Measurements from ENCODE around the gene MC4R.

Gene MC4R

GRCh38 chr18:60347526-60348045 is 25.0 kb downstream of the MC4R start:
- no peak for ATAC-seq (ENCODE audit: insufficient read depth, low read depth)
- no peak overlapping the region for H3K27ac ChIP-seq (ENCODE audit: low read length)
- no peak overlapping the region for H3K4me2 ChIP-seq (ENCODE audit: insufficient read depth, low read length)
- no peaks in the 10 kb centered on the region for H3K4me1 ChIP-seq (ENCODE audit: insufficient read depth, low read length)
- no peaks in the 10 kb centered on the region for H3K79me2 ChIP-seq (ENCODE audit: insufficient read depth, low read length)
- H3K9ac ChIP-seq (ENCODE audit: low read depth, low read length) = no peak overlapping the region
- H3K9me3 ChIP-seq (ENCODE audit: insufficient read depth, low read length, severe bottlenecking) = no peaks in the 10 kb centered on the region
- no peak overlapping the region for H3K4me3 ChIP-seq (ENCODE audit: low read depth in 1 of 2, low read length in 2 of 2)
- no peak for DNase-seq
- no peaks in the 10 kb centered on the region for H4K20me1 ChIP-seq (ENCODE audit: insufficient read depth, low read length)
- TF ChIP-seq CTCF (IDR thresholded peaks at IDR 0.05; ENCODE audit: borderline replicate concordance, extremely low read depth, low read length, poor library complexity, severe bottlenecking) = no peak
- no peak for TF ChIP-seq EZH2 (IDR thresholded peaks at IDR 0.05; ENCODE audit: borderline replicate concordance, low read depth, low read length, severe bottlenecking)
- H3K27me3 ChIP-seq (ENCODE audit: insufficient read depth, low read length, poor library complexity) = no peaks in the 10 kb centered on the region
- no peaks in the 10 kb centered on the region for H3K36me3 ChIP-seq (ENCODE audit: insufficient read depth, low read length)
- no peak overlapping the region for H2AFZ ChIP-seq (ENCODE audit: low read depth, low read length)

GRCh38 chr18:60339018-60339417 is 33.6 kb downstream of the MC4R start:
- Histone ChIP-seq H3K27me3 (ENCODE audit: insufficient read depth, low read length, poor library complexity) (no peaks in the 10 kb centered on the region), H3K4me3 (ENCODE audit: low read depth in 1 of 2, low read length in 2 of 2) (no peak overlapping the region)
- no peak for TF ChIP-seq CTCF (IDR thresholded peaks at IDR 0.05; ENCODE audit: borderline replicate concordance, extremely low read depth, low read length, poor library complexity, severe bottlenecking)
- no peak for TF ChIP-seq EZH2 (IDR thresholded peaks at IDR 0.05; ENCODE audit: borderline replicate concordance, low read depth, low read length, severe bottlenecking)

DNA sequence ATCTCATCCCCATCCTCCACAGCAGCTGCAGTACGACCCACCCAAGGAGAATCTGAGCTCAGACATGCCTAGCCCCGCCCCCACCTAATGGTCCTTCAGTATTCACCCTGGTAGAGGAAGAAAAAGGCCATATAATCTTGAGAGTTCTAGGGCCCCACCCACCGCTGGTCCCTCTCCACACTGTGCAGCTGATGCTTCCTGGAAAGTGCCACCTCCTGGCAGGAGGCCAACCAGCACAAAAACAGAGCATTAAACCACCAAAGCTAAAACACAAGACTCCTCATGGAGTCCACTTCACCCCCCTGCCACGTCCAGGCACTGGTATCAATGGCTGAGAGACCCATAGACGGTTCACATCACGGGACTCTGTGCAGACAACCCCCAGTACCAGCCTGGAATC is 40.7 kb downstream of the MC4R start:
- ATAC-seq (ENCODE audit: insufficient read depth, low read depth) (peak; percentile 27; the same call in 1 of the 3 replicates), DNase-seq (peak; percentile 37)
- Histone ChIP-seq H3K36me3 (ENCODE audit: insufficient read depth, low read length) (no peaks in the 10 kb centered on the region), H3K9me3 (ENCODE audit: insufficient read depth, low read length, severe bottlenecking) (no peaks in the 10 kb centered on the region), H3K4me3 (ENCODE audit: low read depth in 1 of 2, low read length in 2 of 2) (no peak overlapping the region), H3K4me1 (ENCODE audit: insufficient read depth, low read length) (peaks cover 7% of the 10 kb centered on the region), H2AFZ (ENCODE audit: low read depth, low read length) (peak overlapping the region; percentile 20; the same call in 1 of the 2 replicates), H3K27ac (ENCODE audit: low read length) (no peak overlapping the region), H3K79me2 (ENCODE audit: insufficient read depth, low read length) (no peaks in the 10 kb centered on the region), H3K4me2 (ENCODE audit: insufficient read depth, low read length) (no peak overlapping the region), H3K27me3 (ENCODE audit: insufficient read depth, low read length, poor library complexity) (no peaks in the 10 kb centered on the region), H3K9ac (ENCODE audit: low read depth, low read length) (no peak overlapping the region), H4K20me1 (ENCODE audit: insufficient read depth, low read length) (no peaks in the 10 kb centered on the region)
- TF ChIP-seq CTCF (IDR thresholded peaks at IDR 0.05; ENCODE audit: borderline replicate concordance, extremely low read depth, low read length, poor library complexity, severe bottlenecking) (peak; percentile 10), EZH2 (IDR thresholded peaks at IDR 0.05; ENCODE audit: borderline replicate concordance, low read depth, low read length, severe bottlenecking) (no peak)

More at GRCh38 chr18:60339018-60339417, 33.6 kb downstream of the MC4R start:
- H3K9ac ChIP-seq (ENCODE audit: low read depth, low read length) = no peak overlapping the region
- DNase-seq (no peak), ATAC-seq (ENCODE audit: insufficient read depth, low read depth) (no peak)
- no peaks in the 10 kb centered on the region for H3K79me2 ChIP-seq (ENCODE audit: insufficient read depth, low read length)
- H3K4me2 ChIP-seq (ENCODE audit: insufficient read depth, low read length) = no peak overlapping the region
- no peaks in the 10 kb centered on the region for H3K9me3 ChIP-seq (ENCODE audit: insufficient read depth, low read length, severe bottlenecking)
- no peak overlapping the region for H3K27ac ChIP-seq (ENCODE audit: low read length)
- no peaks in the 10 kb centered on the region for H4K20me1 ChIP-seq (ENCODE audit: insufficient read depth, low read length)
- no peak overlapping the region for H2AFZ ChIP-seq (ENCODE audit: low read depth, low read length)
- no peaks in the 10 kb centered on the region for H3K36me3 ChIP-seq (ENCODE audit: insufficient read depth, low read length)
- no peaks in the 10 kb centered on the region for H3K4me1 ChIP-seq (ENCODE audit: insufficient read depth, low read length)
